ENCODE results near the gene MRPL53. TPM values are rescaled to one million over a fixed set of nuclear protein-coding genes. Genes with fewer than 3 reads are reported as not detected.

The MRPL53 gene
- total and polyA plus RNA-seq, 2 of the 13 experiments (the other 11 are each of a cell fraction or from before 2014, with no cell fraction given), result 34.3 to 51.9 TPM

- TF ChIP-seq, protein P1, sequence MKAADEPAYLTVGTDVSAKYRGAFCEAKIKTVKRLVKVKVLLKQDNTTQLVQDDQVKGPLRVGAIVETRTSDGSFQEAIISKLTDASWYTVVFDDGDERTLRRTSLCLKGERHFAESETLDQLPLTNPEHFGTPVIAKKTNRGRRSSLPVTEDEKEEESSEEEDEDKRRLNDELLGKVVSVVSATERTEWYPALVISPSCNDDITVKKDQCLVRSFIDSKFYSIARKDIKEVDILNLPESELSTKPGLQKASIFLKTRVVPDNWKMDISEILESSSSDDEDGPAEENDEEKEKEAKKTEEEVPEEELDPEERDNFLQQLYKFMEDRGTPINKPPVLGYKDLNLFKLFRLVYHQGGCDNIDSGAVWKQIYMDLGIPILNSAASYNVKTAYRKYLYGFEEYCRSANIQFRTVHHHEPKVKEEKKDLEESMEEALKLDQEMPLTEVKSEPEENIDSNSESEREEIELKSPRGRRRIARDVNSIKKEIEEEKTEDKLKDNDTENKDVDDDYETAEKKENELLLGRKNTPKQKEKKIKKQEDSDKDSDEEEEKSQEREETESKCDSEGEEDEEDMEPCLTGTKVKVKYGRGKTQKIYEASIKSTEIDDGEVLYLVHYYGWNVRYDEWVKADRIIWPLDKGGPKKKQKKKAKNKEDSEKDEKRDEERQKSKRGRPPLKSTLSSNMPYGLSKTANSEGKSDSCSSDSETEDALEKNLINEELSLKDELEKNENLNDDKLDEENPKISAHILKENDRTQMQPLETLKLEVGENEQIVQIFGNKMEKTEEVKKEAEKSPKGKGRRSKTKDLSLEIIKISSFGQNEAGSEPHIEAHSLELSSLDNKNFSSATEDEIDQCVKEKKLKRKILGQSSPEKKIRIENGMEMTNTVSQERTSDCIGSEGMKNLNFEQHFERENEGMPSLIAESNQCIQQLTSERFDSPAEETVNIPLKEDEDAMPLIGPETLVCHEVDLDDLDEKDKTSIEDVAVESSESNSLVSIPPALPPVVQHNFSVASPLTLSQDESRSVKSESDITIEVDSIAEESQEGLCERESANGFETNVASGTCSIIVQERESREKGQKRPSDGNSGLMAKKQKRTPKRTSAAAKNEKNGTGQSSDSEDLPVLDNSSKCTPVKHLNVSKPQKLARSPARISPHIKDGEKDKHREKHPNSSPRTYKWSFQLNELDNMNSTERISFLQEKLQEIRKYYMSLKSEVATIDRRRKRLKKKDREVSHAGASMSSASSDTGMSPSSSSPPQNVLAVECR (CRISPR knock-in tag; IDR thresholded peaks at IDR 0.05; ENCODE audit: borderline replicate concordance), result no peak
- TF ChIP-seq, protein P2, sequence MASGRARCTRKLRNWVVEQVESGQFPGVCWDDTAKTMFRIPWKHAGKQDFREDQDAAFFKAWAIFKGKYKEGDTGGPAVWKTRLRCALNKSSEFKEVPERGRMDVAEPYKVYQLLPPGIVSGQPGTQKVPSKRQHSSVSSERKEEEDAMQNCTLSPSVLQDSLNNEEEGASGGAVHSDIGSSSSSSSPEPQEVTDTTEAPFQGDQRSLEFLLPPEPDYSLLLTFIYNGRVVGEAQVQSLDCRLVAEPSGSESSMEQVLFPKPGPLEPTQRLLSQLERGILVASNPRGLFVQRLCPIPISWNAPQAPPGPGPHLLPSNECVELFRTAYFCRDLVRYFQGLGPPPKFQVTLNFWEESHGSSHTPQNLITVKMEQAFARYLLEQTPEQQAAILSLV (CRISPR knock-in tag; IDR thresholded peaks at IDR 0.05; ENCODE audit: borderline replicate concordance), result no peak
- TF ChIP-seq ZNF614 (CRISPR knock-in tag; IDR thresholded peaks at IDR 0.05; ENCODE audit: borderline replicate concordance), result peak; percentile 48; the same call in 1 of the 2 replicates
- TF ChIP-seq RBM39 (IDR thresholded peaks at IDR 0.05; ENCODE audit: low read depth, low read length, poor library complexity, severe bottlenecking), result peak; percentile 26
- TF ChIP-seq ZSCAN20 (CRISPR knock-in tag; IDR thresholded peaks at IDR 0.05; ENCODE audit: borderline replicate concordance), result no peak
- peak; percentile 84 for TF ChIP-seq DRAP1 (CRISPR knock-in tag; IDR thresholded peaks at IDR 0.05)
- no peak for TF ChIP-seq DBP (CRISPR knock-in tag; IDR thresholded peaks at IDR 0.05; ENCODE audit: not compliant biosample characterization)
- TF ChIP-seq TEAD3 (CRISPR knock-in tag; optimal IDR thresholded peaks at IDR 0.05; ENCODE audit: borderline replicate concordance), result peak; percentile 74
- no peak for TF ChIP-seq ZNF776 (CRISPR knock-in tag; IDR thresholded peaks at IDR 0.05)
- TF ChIP-seq CEBPB (IDR thresholded peaks at IDR 0.05; ENCODE audit: borderline replicate concordance, low read depth, low read length), result no peak
- no peak for TF ChIP-seq NFE2L2 (IDR thresholded peaks at IDR 0.05; ENCODE audit: low read length)
- no peak for TF ChIP-seq ZFP82 (CRISPR knock-in tag; IDR thresholded peaks at IDR 0.05; ENCODE audit: borderline replicate concordance)
- TF ChIP-seq ZNF207 (IDR thresholded peaks at IDR 0.05; ENCODE audit: borderline replicate concordance), result no peak
- TF ChIP-seq ZFP36L2 (CRISPR knock-in tag; IDR thresholded peaks at IDR 0.05), result no peak
- TF ChIP-seq AFF4 (CRISPR knock-in tag; IDR thresholded peaks at IDR 0.05), result no peak; the same call in 1 of the 2 replicates
Measured at GRCh38 chr2:74502147-74502719, 29.8 kb upstream of the MRPL53 start (continued).

All from HepG2 (cell line).